Central memory CD8-positive, alpha-beta T cell (primary cell): ENCODE results near the gene CARM1.

ENCODE experiments used
- ATAC-seq: fragments of 150-1000 bp; cut with Tn5 transposase; replicated peaks from 2 replicates; pipeline ENCODE4 v1.10.0; 2022; ENCODE audit warnings: mild to moderate bottlenecking, moderate FRiP score, moderate number of reproducible peaks; ENCODE audit not compliant: poor library complexity, severe bottlenecking; ENCODE audit errors: extremely low read depth
- DNase-seq, 2 donors: peaks; one replicate each; pipeline ENCODE4 v3.0.0; 2021; ENCODE audit warnings: low spot score in 2 of 2
- H3K27ac Mint-ChIP-seq: one replicate; pipeline ENCODE4 v1.8.0; 2022; ENCODE audit warnings: low read depth, mild to moderate bottlenecking, moderate library complexity, mixed read lengths
- H3K27me3 Mint-ChIP-seq: one replicate; pipeline ENCODE4 v1.8.0; 2022; ENCODE audit warnings: mixed read lengths
- H3K36me3 Mint-ChIP-seq: one replicate; pipeline ENCODE4 v1.8.0; 2022; ENCODE audit warnings: mild to moderate bottlenecking, moderate library complexity, mixed read lengths; ENCODE audit not compliant: insufficient read depth
- H3K4me1 Mint-ChIP-seq: one replicate; pipeline ENCODE4 v1.8.0; 2022; ENCODE audit warnings: mixed read lengths
- H3K4me3 Mint-ChIP-seq: one replicate; pipeline ENCODE4 v1.8.0; 2022; ENCODE audit warnings: mild to moderate bottlenecking, moderate library complexity, mixed read lengths
- H3K9me3 Mint-ChIP-seq: one replicate; pipeline ENCODE4 v1.8.0; 2022; ENCODE audit warnings: mixed read lengths

The CARM1 gene

DNA sequence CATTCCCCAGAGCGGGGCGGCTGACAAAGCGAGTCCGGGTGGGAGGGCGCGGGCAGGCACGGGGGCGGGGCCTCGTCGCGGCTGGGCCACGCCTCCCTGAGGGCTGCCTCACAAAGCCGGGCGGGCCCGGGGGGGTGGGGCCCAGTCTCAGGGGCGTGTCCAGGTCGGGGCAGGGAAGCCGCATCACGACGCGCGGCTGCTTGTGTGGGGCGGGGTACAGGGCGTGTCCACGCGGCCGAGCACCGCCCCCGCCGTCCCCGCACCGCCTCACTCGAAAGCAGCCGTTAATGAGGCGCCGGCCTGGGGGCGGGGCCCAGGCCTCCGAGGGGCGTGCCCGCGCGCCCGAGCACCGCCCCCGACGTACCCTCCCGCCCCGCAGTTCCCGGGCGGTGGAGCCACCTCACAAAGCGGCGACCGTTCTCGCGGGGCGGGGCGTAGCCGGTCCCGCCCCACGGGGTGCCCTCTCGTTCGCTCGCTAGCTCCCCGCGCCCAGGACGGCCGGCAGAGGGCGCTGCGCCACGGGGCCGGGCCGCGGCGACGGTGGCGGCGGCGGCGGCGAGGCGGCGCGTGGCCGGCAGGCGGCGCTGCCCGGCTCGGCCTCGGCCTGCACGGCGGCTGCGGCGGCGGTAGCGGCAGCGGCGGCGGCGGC lies at the start of gene CARM1:
CARM1 (plus strand) TSS at position 599 of the 649 bp plus-strand sequence. CDS start 150 bp downstream, outside the sequence.
- peak within 1 kb of the TSS; percentile 81 for H3K4me3 Mint-ChIP-seq
- H3K27me3 Mint-ChIP-seq: no peaks in the 10 kb centered on the region
- peaks cover 14% of the 10 kb centered on the region for H3K4me1 Mint-ChIP-seq
- H3K9me3 Mint-ChIP-seq: no peaks in the 10 kb centered on the region
- peaks cover 11% of the 10 kb centered on the region for H3K36me3 Mint-ChIP-seq
- H3K27ac Mint-ChIP-seq: peak within 1 kb of the TSS; percentile 88
- ATAC-seq (peak; percentile 85), DNase-seq (peak; percentile 96 to 99)

GRCh38 chr19:10823690-10824089 lies 47.7 kb upstream of the CARM1 start:
- H3K4me1 Mint-ChIP-seq: peaks cover 12% of the 10 kb centered on the region
- no peak overlapping the region for H3K4me3 Mint-ChIP-seq
- peaks cover 66% of the 10 kb centered on the region for H3K36me3 Mint-ChIP-seq

DNA sequence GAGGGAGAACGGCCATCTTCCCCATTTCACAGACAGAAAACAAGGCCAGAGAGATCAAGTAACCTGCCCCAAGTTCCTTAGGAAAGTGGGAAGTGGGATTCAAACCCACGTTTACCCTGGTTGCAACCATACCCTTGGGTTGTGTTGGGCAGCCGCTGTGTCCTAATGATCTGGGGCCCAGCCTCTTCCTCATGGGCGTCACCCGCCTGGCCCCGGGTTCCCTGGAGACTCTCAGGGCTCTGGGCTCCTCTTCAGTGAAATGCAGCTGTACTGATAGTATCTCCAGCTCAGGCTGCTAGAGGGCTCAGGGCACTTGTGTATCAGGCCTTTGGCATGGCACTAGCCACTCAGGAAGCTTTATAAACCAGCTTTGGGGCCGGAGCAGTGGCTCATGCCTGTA lies 45.1 kb upstream of the CARM1 start:
- H3K4me3 Mint-ChIP-seq: no peak overlapping the region
- no peaks in the 10 kb centered on the region for H3K27me3 Mint-ChIP-seq
- H3K4me1 Mint-ChIP-seq: no peaks in the 10 kb centered on the region
- peak overlapping the region; percentile 80 for H3K27ac Mint-ChIP-seq
- ATAC-seq: no peak
- H3K36me3 Mint-ChIP-seq: peaks cover 62% of the 10 kb centered on the region
- H3K9me3 Mint-ChIP-seq: no peaks in the 10 kb centered on the region
- no peak for DNase-seq

More at GRCh38 chr19:10823690-10824089, 47.7 kb upstream of the CARM1 start:
- DNase-seq: no peak
- ATAC-seq: no peak
- Mint-ChIP-seq H3K9me3 (no peaks in the 10 kb centered on the region), H3K27ac (peak overlapping the region; percentile 72), H3K27me3 (no peaks in the 10 kb centered on the region)

DNA sequence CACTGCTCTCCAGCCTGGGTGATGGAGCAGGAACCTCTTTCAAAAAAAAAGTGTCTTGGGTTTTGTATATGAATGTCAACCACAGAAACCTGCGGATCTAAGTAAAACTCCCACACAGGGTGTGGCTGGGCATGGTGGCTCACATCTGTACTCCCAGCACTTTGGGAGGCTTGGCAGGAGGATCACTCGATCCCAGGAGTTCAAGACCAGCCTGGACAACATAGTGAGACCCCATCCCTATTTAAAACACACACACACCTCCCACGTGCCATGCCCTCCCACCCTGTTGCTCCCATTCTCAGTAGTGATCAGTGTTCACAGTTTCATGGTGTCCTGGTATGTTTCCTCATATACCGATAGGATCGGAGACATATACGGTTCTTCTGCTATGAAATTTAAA lies 44.5 kb upstream of the CARM1 start:
- Mint-ChIP-seq H3K4me3 (no peak overlapping the region), H3K36me3 (peaks cover 64% of the 10 kb centered on the region), H3K9me3 (no peaks in the 10 kb centered on the region), H3K27ac (no peak overlapping the region), H3K27me3 (no peaks in the 10 kb centered on the region), H3K4me1 (no peaks in the 10 kb centered on the region)
- ATAC-seq (no peak), DNase-seq (no peak)

GRCh38 chr19:10828981-10829821 lies 42.2 kb upstream of the CARM1 start:
- Mint-ChIP-seq H3K36me3 (peaks cover 64% of the 10 kb centered on the region), H3K4me1 (no peaks in the 10 kb centered on the region), H3K9me3 (no peaks in the 10 kb centered on the region), H3K4me3 (no peak overlapping the region), H3K27ac (peak overlapping the region; percentile 51), H3K27me3 (no peaks in the 10 kb centered on the region)
- ATAC-seq: no peak
- DNase-seq: no peak

- peak overlapping the region; percentile 51 for H3K27ac Mint-ChIP-seq
- DNase-seq: no peak
- H3K27me3 Mint-ChIP-seq: no peaks in the 10 kb centered on the region
- H3K9me3 Mint-ChIP-seq: no peaks in the 10 kb centered on the region
- no peak for ATAC-seq
- H3K36me3 Mint-ChIP-seq: peaks cover 59% of the 10 kb centered on the region
- no peaks in the 10 kb centered on the region for H3K4me1 Mint-ChIP-seq
- H3K4me3 Mint-ChIP-seq: no peak overlapping the region
Observed at GRCh38 chr19:10829967-10830366, 41.4 kb upstream of the CARM1 start.

DNA sequence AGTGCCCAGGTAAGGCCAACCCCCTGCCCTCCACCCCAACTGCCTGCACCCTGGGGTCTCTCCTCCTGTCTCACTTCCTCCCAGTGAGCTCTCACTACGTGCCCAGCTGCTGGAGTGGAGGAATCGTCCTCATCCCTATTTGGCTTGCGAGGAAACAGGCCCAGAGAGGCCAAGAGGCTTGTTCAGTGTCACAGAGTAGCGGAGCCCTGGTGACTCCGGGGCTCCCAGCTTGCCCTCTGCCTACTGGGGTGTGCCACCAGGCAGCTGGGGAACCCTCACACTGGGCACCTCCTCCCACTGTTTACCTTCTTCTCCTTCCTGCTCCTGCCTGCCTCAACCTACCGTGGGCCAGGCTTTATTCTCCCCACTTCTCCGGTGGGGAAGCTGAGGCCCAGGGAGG lies 41.0 kb upstream of the CARM1 start:
- Mint-ChIP-seq H3K4me3 (no peak overlapping the region), H3K9me3 (no peaks in the 10 kb centered on the region), H3K4me1 (peaks cover 2% of the 10 kb centered on the region), H3K27me3 (no peaks in the 10 kb centered on the region), H3K27ac (no peak overlapping the region), H3K36me3 (peaks cover 59% of the 10 kb centered on the region)
- no peak for ATAC-seq
- DNase-seq: no peak

DNA sequence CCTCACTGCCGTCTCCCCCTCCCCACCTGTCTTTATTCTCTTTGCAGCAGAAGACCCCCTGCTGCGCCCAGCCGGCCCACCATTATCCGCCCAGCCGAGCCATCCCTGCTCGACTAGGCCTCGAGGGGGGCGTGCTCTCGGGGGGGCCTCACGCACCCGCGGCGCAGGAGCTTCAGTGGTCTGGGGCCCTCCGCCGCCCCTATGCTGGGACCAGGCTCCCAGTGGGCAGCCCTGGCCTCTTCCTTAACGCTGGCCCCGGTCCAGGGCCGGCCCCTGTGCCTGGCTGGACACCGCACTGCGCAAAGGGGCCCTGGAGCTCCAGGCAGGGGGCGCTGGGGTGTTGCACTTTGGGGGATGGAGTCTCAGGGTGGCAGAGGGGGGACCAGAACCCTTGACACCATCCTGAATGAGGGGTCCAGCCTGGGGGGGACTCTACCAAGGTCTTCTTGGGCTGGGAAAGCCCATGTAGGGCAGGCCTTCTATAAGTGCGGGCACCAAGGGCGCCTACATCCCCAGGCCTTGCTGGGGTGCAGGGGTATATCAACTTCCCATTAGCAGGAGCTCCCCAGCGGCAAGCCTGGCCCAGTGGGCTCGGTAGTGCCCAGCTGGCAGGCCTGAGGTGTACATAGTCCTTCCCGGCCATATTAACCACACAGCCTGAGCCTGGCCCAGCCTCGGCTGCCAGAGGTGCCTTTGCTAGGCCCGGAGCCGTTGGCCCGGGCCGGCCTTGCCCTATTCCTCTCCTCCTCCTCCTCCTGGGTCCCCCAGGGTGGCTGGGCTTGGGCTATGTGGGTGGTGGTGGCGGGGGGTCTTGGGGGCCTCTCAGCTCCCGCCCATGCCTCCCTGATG lies 40.2 kb upstream of the CARM1 start:
- no peaks in the 10 kb centered on the region for H3K27me3 Mint-ChIP-seq
- no peak for ATAC-seq
- H3K9me3 Mint-ChIP-seq: no peaks in the 10 kb centered on the region
- DNase-seq: no peak
- H3K4me1 Mint-ChIP-seq: peaks cover 10% of the 10 kb centered on the region
- H3K27ac Mint-ChIP-seq: no peak overlapping the region
- peaks cover 61% of the 10 kb centered on the region for H3K36me3 Mint-ChIP-seq
- H3K4me3 Mint-ChIP-seq: no peak overlapping the region

DNA sequence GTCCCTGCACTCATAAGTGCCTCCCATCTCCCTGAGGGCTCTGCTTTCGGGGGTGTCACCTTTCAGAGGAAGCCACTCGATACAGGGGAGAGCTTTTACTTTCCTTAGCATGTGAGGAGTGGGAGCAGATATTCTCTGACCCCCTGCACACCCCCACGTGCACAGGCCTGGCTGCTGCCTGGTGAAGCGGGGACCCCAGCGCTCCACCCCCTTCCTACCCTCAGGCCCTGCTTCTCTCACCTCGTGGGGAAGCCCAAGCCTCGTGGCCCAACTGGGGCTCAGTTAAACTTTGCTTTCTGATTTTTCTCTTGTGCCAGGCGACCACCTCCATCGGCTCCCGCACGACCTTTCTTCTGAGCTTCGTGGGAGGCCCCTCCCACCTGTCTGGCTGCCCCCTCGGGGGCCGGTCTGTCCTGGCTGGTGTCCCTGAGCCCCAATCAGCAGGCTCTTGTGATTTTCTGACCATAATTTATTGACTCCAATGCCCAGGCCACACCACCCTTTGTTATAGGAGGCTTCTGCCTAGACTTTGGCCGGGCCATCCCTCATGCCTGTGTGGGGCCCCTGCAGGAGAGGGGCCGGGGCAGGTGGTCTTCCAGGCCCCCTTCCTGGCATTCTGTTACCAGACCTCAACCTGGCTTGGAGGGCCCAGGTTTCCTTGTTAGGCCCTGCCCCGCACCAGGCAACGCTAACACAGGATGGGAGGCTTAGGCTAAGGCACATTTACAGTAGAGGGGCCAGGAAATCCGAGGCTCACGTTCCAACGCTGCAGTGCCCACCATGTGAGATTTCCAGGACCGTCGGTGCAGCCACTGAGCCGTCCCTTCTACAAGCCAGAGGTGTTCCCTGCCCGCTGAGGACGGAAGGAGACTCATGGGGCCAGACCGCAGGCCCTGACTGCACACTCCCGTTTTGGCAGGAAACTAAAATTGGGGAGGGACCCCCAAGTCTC lies 39.1 kb upstream of the CARM1 start:
- Mint-ChIP-seq H3K4me1 (peaks cover 16% of the 10 kb centered on the region), H3K27me3 (no peaks in the 10 kb centered on the region), H3K9me3 (no peaks in the 10 kb centered on the region), H3K27ac (peak overlapping the region; percentile 32), H3K4me3 (no peak overlapping the region), H3K36me3 (peaks cover 57% of the 10 kb centered on the region)
- ATAC-seq (no peak), DNase-seq (no peak)

GRCh38 chr19:10832939-10833296 lies 38.4 kb upstream of the CARM1 start:
- no peaks in the 10 kb centered on the region for H3K27me3 Mint-ChIP-seq

DNA sequence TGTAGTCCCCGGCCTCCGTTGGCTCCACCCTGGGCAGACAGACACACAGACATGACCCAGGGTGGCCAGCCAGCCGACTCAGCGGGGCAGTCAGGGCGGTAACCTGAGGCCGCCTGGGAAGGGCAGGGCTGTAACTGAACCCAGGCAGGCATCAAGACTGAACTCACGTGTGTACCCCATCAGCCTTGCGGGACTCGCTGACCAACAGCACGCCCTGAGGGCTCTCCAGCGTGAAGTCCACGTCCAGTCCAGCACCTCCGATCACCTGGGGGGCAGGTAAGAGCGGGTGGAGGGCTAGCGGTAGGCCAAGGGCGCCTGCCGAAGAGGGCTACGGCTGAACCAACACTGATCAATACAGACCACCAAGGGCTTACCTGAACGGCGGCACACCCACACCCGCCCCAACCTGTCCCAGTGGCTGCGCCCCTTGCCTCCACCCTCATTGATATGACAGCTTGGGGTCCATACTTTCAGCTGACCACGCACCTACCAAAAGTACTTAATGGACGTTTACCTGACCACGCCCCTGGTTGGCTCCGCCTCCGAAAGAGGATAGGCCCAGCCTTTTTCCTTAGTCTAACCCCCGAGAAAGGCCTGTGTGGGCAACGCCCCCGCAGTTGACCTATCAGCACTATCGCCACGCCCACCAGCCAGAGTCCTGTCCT lies 36.1 kb upstream of the CARM1 start:
- DNase-seq: no peak
- Mint-ChIP-seq H3K4me3 (peak overlapping the region; percentile 99), H3K27me3 (no peaks in the 10 kb centered on the region), H3K27ac (peak overlapping the region; percentile 99), H3K9me3 (no peaks in the 10 kb centered on the region), H3K36me3 (peaks cover 38% of the 10 kb centered on the region), H3K4me1 (peaks cover 16% of the 10 kb centered on the region)
- no peak for ATAC-seq

More at GRCh38 chr19:10832939-10833296, 38.4 kb upstream of the CARM1 start:
- Mint-ChIP-seq H3K36me3 (peaks cover 54% of the 10 kb centered on the region), H3K4me1 (peaks cover 16% of the 10 kb centered on the region), H3K27ac (no peak overlapping the region), H3K9me3 (no peaks in the 10 kb centered on the region), H3K4me3 (no peak overlapping the region)
- ATAC-seq (no peak), DNase-seq (no peak)
